MG63 (cell line): Measurements from ENCODE around the gene VWA1. TPM values are rescaled to one million over a fixed set of nuclear protein-coding genes. Genes with fewer than 3 reads are reported as not detected.

Experiments used
- DNase-seq: peaks from one replicate; pipeline ENCODE4 v3.0.0-alpha.2; 2020
- H3K27me3 ChIP-seq: fragments of 250-450 bp; sonication (Bioruptor Pico); 2 replicates; pipeline ENCODE4 v1.5.1; 2020; ENCODE audit warnings: mild to moderate bottlenecking, moderate library complexity
- H3K36me3 ChIP-seq: fragments of 250-450 bp; sonication (Bioruptor Pico); 2 replicates; pipeline ENCODE4 v1.5.1; 2020; ENCODE audit warnings: mild to moderate bottlenecking, moderate library complexity
- H3K4me3 ChIP-seq: fragments of 250-450 bp; sonication (Bioruptor Pico); 2 replicates; pipeline ENCODE4 v1.5.1; 2020; ENCODE audit warnings: mild to moderate bottlenecking, moderate library complexity
- H3K9me3 ChIP-seq: fragments of 250-450 bp; sonication (Bioruptor Pico); 2 replicates; pipeline ENCODE4 v1.5.1; 2020; ENCODE audit warnings: mild to moderate bottlenecking, moderate library complexity
- total RNA-seq: library from RNA; depleted of rRNA; stranded (reverse); fragments of >200 nt; shearing (Covaris generic); gene quantifications from 2 replicates; pipeline ENCODE4 v1.2.3, GENCODE V29; 2014; ENCODE audit warnings: low replicate concordance

The VWA1 gene
- total RNA-seq, 1 experiment from 2014 or later: 6.2 TPM

GRCh38 chr1:1418464-1419362 is 16.8 kb upstream of the VWA1 start:
- no peaks in the 10 kb centered on the region for H3K36me3 ChIP-seq
- H3K4me3 ChIP-seq: no peak overlapping the region
- H3K9me3 ChIP-seq: no peaks in the 10 kb centered on the region
- H3K27me3 ChIP-seq: no peaks in the 10 kb centered on the region
- DNase-seq: no peak

- Histone ChIP-seq H3K36me3 (no peaks in the 10 kb centered on the region), H3K9me3 (no peaks in the 10 kb centered on the region), H3K27me3 (no peaks in the 10 kb centered on the region), H3K4me3 (no peak overlapping the region)
- DNase-seq: no peak
These were observed 16.1 kb upstream of the VWA1 start for GRCh38 chr1:1419363-1419812.

GRCh38 chr1:1419813-1420653 is 15.5 kb upstream of the VWA1 start:
- Histone ChIP-seq H3K36me3 (no peaks in the 10 kb centered on the region), H3K9me3 (no peaks in the 10 kb centered on the region), H3K4me3 (no peak overlapping the region), H3K27me3 (no peaks in the 10 kb centered on the region)
- DNase-seq: no peak

- Histone ChIP-seq H3K27me3 (no peaks in the 10 kb centered on the region), H3K36me3 (no peaks in the 10 kb centered on the region), H3K4me3 (no peak overlapping the region), H3K9me3 (no peaks in the 10 kb centered on the region)
- no peak for DNase-seq
These were observed 14.8 kb upstream of the VWA1 start for GRCh38 chr1:1420654-1421141.

- H3K4me3 ChIP-seq: no peak within 1 kb of the TSS
- no peak for DNase-seq
- no peaks in the 10 kb centered on the region for H3K27me3 ChIP-seq
- H3K36me3 ChIP-seq: no peaks in the 10 kb centered on the region
- H3K9me3 ChIP-seq: no peaks in the 10 kb centered on the region
These were observed 14.2 kb upstream of the VWA1 start, which contains the start of gene ANKRD65 for GRCh38 chr1:1421147-1421906. Gene ANKRD65, minus strand, starts transcription at chr1:1421276. Its CDS starts 271 bp downstream, at chr1:1421005.

GRCh38 chr1:1421907-1422464 is 13.5 kb upstream of the VWA1 start:
- H3K4me3 ChIP-seq: no peak overlapping the region
- no peaks in the 10 kb centered on the region for H3K36me3 ChIP-seq
- no peak for DNase-seq
- H3K27me3 ChIP-seq: no peaks in the 10 kb centered on the region
- H3K9me3 ChIP-seq: no peaks in the 10 kb centered on the region

GRCh38 chr1:1422465-1423244 is 12.8 kb upstream of the VWA1 start:
- DNase-seq: no peak
- H3K36me3 ChIP-seq: no peaks in the 10 kb centered on the region
- no peak overlapping the region for H3K4me3 ChIP-seq
- no peaks in the 10 kb centered on the region for H3K9me3 ChIP-seq
- H3K27me3 ChIP-seq: no peaks in the 10 kb centered on the region

- H3K36me3 ChIP-seq: no peaks in the 10 kb centered on the region
- no peaks in the 10 kb centered on the region for H3K27me3 ChIP-seq
- H3K4me3 ChIP-seq: no peak overlapping the region
- no peak for DNase-seq
- H3K9me3 ChIP-seq: no peaks in the 10 kb centered on the region
These were observed 12.3 kb upstream of the VWA1 start for GRCh38 chr1:1423245-1423597.

- no peaks in the 10 kb centered on the region for H3K27me3 ChIP-seq
- no peaks in the 10 kb centered on the region for H3K9me3 ChIP-seq
- H3K36me3 ChIP-seq: no peaks in the 10 kb centered on the region
- DNase-seq: no peak
- no peak overlapping the region for H3K4me3 ChIP-seq
These were observed 10.8 kb upstream of the VWA1 start for GRCh38 chr1:1424707-1425106.

GRCh38 chr1:1425426-1425752 is 10.1 kb upstream of the VWA1 start:
- Histone ChIP-seq H3K36me3 (no peaks in the 10 kb centered on the region), H3K27me3 (no peaks in the 10 kb centered on the region), H3K9me3 (no peaks in the 10 kb centered on the region), H3K4me3 (no peak overlapping the region)
- no peak for DNase-seq

- no peaks in the 10 kb centered on the region for H3K36me3 ChIP-seq
- H3K27me3 ChIP-seq: no peaks in the 10 kb centered on the region
- H3K9me3 ChIP-seq: no peaks in the 10 kb centered on the region
- DNase-seq: no peak
- no peak overlapping the region for H3K4me3 ChIP-seq
These were observed 9.6 kb upstream of the VWA1 start for GRCh38 chr1:1425753-1426495.

- H3K36me3 ChIP-seq: no peaks in the 10 kb centered on the region
- no peak overlapping the region for H3K4me3 ChIP-seq
- H3K9me3 ChIP-seq: no peaks in the 10 kb centered on the region
- H3K27me3 ChIP-seq: no peaks in the 10 kb centered on the region
- DNase-seq: no peak
These were observed 8.9 kb upstream of the VWA1 start for GRCh38 chr1:1426496-1427105.

GRCh38 chr1:1427106-1427819 is 8.2 kb upstream of the VWA1 start:
- H3K36me3 ChIP-seq: no peaks in the 10 kb centered on the region
- no peaks in the 10 kb centered on the region for H3K27me3 ChIP-seq
- H3K4me3 ChIP-seq: no peak overlapping the region
- no peaks in the 10 kb centered on the region for H3K9me3 ChIP-seq
- no peak for DNase-seq

- no peak overlapping the region for H3K4me3 ChIP-seq
These were observed 7.7 kb upstream of the VWA1 start for GRCh38 chr1:1427820-1428148.

More at GRCh38 chr1:1427820-1428148, 7.7 kb upstream of the VWA1 start:
- no peak for DNase-seq
- Histone ChIP-seq H3K9me3 (no peaks in the 10 kb centered on the region), H3K36me3 (no peaks in the 10 kb centered on the region), H3K27me3 (no peaks in the 10 kb centered on the region)
